Epidermal melanocyte (primary cell): ENCODE data around the gene BEGAIN.

Experiments used
- DNase-seq: peaks from one replicate; pipeline ENCODE4 v3.0.0; 2011; ENCODE audit warnings: low spot score; ENCODE audit not compliant: insufficient read length

The BEGAIN gene

DNA sequence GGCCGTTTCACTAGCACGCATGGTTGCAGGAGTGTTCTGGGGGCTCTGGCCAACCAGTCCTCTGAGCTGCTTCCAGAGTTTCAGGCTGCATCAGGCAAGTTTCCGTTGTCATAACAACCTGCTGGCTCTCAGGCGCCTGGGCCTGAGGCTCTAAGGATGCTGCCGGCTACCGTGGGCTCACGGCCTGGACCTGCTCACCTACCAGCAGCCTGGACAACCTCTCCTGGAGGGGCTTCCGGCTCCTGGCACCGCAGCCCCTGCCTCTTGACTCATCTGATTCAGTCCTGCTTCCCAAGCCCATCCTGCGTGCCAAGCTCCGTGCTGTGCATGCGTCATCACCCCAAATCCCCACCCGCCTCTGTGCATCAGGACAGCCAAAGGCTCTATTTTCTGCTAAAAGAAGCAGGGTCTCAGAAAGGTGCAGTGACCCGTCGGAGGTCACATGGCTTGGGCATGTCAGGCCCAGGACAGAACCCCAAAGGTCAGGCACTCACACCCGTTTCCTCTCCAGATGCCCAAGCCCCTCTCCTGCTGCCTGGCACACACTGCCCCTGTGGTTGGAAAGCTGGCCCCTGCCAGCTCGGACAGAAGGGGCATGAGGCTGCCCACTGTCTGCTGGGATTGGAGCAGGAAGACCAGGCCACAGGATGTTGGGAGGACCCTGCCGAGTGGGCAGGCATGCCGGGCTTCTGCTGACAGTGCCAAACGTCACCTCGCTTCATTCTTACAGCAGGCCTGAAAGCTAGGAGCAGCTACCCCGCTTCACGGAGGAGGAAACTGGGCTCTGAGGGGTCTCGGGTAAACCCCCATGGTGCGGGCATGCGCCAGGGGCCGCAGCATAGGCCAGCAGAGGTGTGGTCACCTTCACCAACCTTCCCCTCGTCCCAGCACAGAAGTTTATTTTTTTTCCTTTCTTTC lies 5.7 kb downstream of the BEGAIN start:
- DNase-seq = no peak

DNA sequence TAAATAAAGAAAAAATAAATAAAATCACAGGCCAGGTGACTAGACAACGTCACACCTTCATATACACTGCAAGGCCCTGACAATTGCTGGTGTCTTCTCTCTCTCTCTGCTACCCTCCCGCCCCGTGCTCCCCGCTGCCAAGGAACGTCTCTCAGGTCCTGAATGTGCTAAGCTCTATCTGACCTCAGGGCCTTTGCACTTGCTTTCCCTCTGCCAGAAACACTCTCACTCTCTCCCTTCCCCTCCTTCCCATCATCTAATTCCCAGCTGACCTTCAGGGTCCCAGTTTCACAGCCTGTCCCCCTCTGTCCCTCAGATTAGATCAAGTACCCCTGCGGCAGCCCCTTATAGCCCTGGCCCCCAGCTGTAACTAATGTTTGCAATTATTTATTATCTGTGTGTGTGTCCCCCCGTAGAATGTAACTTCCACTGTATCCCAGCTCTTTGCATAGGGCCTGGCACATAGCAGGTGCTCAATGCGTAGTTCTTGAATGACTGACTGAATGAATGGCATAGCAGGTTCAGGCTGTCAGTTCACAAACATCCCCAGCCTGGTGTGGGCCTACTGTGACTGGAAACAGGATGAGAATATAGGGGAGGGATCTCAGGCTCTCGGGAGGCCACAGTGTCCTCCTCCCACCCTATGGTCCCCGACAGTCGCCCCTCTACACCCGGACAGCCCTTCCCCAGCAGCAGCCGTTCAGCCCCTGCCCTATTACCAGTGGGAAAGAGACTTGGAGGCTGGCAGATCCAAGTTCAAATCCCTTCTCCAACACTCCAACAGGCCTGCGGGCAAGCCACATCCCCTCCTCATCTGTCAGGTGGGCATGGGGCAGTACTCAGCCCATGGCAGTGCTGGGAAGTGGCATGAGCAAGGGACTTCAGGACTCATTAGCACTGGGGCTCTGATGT lies 6.6 kb downstream of the BEGAIN start:
- DNase-seq = no peak

DNA sequence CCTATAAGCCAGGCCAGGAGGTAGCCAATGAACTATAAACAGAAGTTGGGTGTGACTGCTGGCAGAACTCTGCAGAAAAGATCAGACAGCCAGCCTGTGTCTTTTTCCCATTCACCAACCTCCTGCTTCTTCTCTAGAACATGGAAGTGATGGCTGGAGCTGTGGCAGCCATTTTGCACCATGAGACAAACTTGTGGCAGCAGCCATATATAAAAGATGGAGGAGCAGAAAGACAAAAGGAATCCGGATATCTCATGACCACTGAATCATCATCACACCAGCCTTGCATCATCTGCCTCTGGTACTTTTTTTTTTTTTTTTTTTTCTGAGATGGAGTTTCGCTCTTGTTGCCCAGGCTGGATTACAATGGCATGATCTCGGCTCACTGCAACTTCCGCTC lies 8.7 kb downstream of the BEGAIN start:
- DNase-seq = no peak

DNA sequence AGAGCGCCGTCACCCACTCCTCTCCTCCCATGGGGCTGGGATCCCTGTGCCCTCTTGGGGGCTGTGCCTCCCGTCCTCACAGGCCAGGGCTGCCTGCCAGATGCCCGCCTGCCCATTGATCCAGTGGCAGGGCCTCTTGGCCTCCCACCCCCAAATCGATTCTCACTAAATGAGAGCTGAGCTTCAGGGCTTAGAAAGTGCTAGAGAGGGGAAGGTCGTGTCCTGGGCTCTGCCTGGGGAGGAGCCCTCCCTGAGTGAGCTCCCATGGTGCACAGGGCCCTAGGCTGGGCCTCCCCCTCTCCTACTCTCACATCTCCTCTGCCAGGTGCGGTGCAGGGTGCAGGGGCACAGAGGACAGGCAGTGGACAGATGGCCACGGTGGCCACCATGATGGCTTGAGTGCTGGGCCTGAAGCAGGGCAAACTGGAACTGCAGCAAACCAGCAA lies 9.2 kb downstream of the BEGAIN start:
- DNase-seq = no peak

DNA sequence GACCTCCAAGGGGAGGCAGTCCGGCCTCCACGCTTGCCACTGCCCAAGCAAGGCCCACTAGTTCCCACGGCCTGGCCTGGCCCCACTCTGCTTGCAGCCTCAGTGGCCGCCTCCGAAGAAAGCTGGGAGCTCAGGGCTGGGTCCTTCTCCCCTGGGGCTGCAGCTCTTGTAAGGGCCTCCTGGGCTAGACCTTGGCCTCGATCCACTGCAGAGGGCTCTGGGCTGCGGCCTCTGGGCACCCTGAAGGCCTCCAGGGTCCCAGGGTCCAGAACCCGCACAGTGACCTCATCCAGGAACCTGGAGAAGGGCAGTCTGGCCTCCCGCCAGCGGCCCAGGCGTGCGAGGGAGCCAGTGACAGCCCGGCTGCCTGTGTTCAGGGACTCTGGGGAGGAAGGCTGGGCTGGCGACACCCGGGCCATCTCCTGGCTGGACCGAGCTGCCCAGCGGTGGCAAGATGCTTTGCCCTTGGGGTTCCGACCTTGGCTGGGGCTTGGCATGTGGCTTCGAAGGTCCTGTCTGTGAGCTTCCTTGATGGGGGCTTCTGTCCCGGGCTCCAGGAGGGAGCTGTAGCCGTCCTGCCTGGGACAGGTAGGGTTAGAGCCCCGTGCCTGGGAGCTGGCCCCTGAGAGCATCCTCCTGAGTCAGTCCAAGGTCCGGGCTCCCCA lies 9.8 kb downstream of the BEGAIN start:
- DNase-seq = no peak

DNA sequence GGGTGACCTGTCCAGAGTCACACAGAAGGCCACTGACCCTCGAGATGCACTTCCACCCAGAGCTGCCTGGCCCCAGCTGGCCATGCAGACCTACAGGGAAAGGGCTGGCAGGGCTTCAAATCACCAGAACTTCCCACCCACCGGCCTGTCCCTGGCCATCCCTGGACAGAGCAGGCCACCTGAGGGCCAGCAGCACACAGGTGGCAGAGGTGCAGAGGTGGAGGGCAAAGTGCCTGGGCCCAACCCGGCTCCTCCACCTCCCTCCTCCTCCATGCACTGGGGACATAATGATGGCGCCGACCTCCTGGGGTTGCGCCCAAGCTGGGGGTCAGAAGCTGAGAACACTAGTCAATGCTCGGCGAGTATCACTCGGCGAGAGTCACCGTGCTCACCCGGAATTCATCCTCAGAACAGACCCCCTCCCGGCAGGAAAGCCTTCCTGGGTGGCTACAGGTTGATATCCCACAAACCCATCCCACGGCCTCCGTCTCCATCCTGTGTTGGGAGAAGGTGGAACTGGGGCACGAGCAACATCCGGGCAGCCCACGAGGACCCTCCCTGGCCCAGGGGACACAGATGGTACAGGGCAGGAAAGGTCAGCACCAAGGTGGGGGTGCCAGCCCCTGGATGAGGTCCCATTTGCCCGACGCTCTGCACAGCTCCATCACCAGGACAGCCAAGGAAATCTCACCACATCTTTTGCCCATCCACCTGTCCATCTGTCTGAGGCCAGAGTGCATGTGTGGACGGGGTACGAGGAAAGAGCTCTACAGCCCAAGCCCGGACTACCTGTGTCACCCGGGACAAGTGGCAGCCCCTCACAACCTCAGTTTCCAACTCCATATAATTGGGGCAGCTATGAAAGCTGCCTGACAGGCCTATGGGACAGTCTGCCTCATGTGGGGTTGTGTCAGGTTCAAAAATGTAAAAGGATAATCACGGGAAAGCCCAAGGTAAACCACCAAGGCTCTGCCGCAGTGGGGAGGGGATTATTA lies 10.8 kb downstream of the BEGAIN start:
- no peak for DNase-seq

DNA sequence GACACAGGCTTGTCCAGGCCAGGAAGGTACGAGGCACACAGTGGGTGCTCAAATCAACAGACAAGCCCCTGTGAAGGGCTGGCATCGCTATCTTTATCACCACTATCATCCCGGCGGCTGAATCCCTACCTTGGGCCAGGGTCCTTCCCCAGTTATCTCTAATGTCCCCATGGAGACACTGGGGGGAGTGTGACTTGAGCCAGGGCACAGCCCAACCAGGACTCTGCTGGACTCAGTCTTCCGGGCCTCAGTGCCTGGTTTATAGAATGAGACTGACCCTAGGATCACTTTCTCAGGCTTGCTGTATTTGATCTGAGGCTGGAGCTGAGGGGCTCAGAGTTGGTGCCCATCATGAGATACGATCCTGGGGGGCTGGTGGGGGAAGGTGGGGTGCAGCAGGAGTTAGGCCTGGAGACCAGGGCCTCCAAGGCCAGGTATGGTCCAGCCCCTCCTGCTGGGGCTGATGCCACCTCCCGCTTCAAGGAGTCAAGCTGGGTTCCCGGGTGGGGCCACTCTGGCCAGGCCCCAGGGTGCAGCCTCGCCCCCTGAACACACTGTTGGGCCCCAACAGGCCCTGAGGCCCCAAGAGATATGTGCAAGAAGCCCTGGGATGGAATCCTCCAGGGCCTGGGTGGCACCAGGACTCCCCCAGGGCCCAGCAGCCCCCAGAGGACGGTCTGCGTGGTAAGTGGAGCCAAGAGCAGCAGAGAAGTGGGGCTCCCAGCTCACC lies 11.8 kb downstream of the BEGAIN start:
- DNase-seq = no peak

DNA sequence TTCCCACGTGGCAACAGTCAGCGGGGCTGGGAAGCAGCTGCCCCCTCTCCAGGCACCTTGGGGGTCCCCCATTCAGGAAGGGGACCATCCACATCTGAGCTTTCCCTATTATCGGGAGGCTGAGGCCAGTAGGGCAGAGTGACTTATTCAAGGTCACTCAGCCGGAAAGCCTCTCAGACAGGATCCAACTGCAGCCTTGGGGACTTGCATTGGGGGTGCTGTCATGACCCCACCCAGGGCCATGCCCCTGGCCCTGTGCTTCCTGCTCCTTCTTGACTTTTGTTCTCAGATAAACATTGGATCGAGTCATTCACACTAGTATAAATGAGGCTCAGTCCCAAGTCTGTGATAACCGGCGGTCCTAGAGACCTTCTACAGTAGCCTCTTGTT lies 12.6 kb downstream of the BEGAIN start:
- DNase-seq = no peak

DNA sequence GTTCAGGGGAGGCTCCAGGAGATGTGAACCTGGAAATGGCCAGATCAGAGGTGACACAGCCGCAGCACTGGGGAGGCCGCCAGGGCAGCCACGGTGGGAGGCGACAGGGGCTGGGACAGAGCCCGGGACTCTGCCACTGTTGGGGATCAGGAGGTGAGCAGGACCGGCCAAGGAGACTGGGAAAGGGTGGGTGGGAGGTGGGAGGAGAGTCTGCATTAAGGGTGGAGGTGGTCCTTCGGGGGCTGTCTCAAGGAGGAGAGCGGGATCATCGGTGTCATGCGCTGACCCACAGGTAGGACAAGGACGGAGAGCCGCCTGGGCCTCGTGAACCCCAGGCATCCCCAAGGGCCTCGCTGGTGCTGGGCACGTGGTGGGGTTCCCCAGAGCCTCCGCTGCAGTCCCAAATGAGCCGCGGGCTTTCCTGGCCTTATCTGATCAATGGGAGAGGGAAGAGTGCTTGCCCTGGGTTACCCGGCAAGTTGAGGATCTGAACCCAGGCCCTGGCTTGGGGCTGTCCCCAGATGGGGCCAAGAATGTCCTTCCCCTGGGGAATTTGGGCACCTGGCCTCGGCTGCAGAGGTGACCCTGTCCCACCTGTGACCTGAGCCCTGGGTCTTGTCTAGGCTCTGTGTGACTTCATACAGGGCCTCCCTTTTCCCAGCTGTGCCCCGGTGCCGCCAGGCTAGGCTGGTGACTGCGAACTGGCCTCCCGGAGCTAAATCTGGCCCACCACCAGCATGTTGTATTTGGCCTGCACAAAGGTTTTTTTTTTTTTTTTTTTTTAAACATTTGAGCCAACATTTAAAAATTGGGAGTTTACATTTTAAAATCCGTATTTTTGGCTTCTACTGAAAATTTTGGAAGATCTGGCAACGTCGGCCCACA lies 13.2 kb downstream of the BEGAIN start:
- DNase-seq = no peak

DNA sequence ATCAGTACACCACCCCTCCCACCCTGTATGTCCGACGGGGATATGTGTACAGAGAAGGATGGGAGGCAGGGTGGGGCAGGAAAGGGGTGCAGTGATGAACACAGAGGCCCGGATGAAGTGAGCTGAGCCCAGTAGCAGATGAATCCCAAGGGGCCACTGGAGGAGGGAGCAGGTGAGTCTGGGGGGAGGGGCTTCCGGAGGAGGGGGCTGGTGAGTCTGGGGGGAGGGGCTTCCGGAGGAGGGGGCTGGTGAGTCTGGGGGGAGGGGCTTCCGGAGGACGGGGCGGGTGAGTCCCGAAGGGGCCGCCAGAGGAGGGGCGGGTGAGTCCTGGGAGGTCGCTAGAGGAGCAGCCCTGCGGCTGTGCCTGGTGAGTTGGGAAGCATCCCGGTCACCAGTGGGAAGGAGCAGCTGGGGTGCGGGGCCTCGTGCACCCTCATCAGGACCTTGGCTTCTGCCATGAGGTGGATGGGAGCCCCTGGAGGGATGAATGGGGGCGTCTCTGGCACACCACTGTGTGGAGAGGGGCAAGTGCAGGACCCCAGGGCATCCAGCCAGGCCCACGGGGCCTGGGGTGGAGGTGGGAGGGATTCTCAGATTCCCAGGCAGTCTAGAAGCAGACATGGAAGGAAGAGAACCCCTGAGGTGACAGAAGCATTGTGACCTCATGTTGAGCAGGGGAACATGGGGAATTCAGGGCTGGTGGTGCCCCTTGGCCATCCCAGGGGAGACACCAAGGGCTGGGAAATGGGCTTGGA lies 14.0 kb downstream of the BEGAIN start:
- DNase-seq = no peak

DNA sequence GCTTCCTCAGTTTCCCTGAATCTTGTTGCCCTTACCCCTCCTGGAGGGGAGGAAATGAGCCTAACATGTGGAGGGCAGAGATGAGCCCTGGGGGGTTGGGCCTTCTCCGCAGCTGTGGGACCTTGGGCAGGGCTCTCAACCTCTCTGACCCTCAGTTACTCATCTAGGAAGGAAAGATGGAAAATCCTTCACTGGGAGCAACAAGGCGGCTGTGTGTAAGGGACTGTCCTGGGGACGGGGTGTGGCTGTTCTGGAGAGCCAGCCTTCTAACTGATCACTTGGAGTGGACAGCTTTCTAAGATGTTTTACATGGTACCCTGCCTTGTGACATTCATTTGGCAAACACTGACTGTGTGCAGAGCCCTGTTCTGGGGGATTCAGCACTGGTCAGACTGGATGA lies 14.7 kb downstream of the BEGAIN start:
- no peak for DNase-seq

DNA sequence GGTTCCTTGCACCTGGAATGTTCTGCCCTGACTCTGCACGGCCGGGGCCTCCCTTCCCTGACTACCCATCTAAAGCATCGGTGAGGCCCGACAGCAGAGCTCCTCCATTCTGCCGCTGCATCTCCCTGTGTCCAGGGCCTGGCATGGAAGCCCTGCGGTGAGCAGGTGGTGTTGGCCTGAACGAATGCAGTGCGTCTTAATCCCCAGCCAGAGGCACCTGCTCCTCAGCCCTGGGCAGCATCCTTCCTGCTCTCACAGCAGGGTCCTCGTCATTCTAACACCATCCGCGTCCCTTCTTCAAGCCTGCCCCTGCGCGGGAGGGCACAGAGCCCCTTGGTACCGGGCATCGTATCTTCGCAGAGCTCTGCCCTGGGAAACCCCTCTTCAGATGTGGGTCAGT lies 15.4 kb downstream of the BEGAIN start:
- no peak for DNase-seq

DNA sequence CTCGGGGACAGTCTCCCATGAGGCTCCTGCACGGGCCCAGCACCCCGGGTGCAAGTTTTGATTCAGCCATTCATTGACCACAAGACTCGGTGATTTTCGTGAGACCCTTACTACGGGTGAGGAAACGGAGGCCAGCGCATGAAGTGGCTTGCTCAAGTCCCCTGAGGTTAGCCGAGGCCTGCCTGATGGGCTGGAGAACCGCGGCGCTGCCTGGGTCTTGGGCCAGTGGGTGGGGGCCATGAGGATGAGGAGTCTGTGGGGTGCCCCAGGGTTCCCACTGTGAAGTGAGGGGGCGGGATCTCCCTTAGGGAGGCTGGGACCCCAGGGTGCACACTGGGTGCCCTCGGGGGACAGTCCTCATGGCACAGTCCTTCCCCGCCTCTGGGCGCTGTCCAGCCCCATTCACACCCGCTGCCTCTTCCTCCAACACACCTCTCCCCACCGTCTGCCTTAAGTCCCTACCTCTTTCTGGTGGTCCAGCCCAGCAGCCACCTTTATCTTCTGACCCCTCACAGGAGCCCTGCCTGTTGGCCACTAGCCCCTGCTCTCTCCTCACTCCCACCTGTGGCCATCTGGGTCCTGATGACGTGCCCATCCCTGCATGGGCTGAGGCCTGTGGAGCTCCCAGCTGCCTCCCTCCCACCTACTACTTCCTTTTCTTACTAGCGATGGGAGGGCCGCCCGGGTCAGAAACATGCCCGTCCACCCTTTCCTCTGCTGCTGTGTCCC lies 16.3 kb downstream of the BEGAIN start:
- DNase-seq = no peak

DNA sequence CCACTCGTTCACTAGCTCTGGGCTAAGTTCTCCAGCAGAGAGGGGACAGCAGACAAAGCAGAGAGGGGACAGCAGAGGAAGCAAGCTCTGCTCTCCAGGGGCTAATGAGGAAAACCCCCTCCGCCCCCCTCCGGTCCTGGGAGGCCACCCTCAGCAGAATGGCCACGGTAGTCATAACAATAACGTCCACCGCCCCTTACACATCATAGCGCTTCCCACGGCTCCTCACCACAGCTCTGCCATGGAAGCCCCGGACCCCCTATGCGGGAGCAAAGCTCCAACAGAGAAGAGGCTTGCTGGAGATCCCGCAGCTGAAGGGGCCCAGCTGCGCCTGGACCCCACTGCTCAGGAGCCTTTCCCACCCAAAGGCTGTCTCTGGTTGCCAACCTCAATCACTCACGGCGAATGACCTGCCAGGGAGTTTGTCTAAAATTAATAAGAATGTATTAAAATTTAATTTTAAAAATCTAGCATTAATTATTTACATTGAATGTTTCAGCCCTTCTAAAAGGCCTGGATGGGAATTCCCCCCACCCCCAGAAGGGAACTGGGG lies 17.4 kb downstream of the BEGAIN start:
- no peak for DNase-seq

DNA sequence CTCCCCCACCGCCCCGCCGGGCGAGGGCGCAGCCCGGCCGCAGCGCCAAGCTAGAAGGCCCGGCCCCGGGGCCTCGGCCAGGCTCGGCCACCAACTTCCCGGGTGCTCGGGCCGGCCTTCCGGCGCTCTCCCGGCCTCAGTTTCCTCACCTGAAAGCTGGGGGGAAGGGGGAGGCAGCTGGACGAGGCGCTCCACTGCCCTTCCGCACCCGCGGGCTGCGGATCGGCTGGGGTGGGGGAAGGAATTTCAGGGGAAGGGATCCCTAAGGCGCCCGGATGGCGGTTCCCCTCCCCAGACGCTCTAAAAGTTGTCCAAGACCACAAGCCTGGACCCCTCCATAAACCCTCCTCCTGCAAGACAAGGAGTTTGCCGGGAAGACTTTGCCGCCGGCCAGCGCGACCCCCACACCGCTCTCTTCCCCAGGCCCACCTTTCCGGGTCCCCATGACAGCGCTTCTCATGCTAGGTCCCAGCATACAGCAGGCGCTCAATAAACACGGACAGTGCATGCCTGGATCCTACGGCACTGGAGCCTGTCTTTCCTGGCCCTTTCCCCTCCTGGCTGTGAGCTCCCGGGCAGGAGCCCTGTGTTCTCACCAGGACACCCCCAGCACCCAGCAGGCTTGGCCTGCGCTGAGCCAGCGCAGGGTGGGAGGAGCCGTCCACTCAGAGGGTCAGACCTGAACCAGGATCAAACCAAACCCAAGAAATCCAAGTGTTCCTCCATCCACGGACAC lies 18.1 kb downstream of the BEGAIN start:
- no peak for DNase-seq
